Neural progenitor cell (in vitro differentiated cells): ENCODE measurements around the gene ZCCHC8. TPM values are rescaled to one million over a fixed set of nuclear protein-coding genes. Genes with fewer than 3 reads are reported as not detected.
"Not testable (repeated sequence)": the region's sequence is repeated elsewhere in the genome, so short reads cannot be mapped to it uniquely, and the experiment has no call there.

ENCODE experiments used
- DNase-seq: peaks from one replicate; pipeline ENCODE4 v3.0.0-alpha.2; 2016; ENCODE audit warnings: low spot score
- H2AFZ ChIP-seq: fragments of 200-600 bp; sonication (generic); replicated peaks from 2 replicates; pipeline ENCODE4 v1.6.1; 2016; ENCODE audit warnings: antibody characterized with exemption
- H3F3A ChIP-seq: fragments of 200-600 bp; sonication (generic); 2 replicates; pipeline ENCODE4 v1.6.1; 2016; ENCODE audit warnings: antibody characterized with exemption, low read depth
- H3K27ac ChIP-seq: fragments of 200-600 bp; sonication (generic); 2 replicates; pipeline ENCODE4 v1.5.1; 2016; ENCODE audit warnings: mild to moderate bottlenecking
- H3K27me3 ChIP-seq: fragments of 200-600 bp; sonication (generic); 2 replicates; pipeline ENCODE4 v1.6.1; 2016; ENCODE audit warnings: mild to moderate bottlenecking, moderate library complexity
- H3K36me3 ChIP-seq: fragments of 200-600 bp; sonication (generic); 2 replicates; pipeline ENCODE4 v1.5.1; 2016
- H3K4me1 ChIP-seq: fragments of 200-600 bp; sonication (generic); 2 replicates; pipeline ENCODE4 v1.6.1; 2016; ENCODE audit warnings: mixed run types
- H3K4me2 ChIP-seq: fragments of 200-600 bp; sonication (generic); 2 replicates; pipeline ENCODE4 v1.6.1; 2016
- H3K4me3 ChIP-seq: fragments of 200-600 bp; sonication (generic); 2 replicates; pipeline ENCODE4 v1.5.1; 2016
- H3K79me2 ChIP-seq: fragments of 200-600 bp; sonication (generic); 2 replicates; pipeline ENCODE4 v1.6.1; 2016; ENCODE audit warnings: low read depth
- H3K9ac ChIP-seq: fragments of 200-600 bp; sonication (generic); 2 replicates; pipeline ENCODE4 v1.6.1; 2016
- H3K9me3 ChIP-seq: fragments of 200-600 bp; sonication (generic); 2 replicates; pipeline ENCODE4 v1.5.1; 2016; ENCODE audit warnings: low read depth
- H4K20me1 ChIP-seq: fragments of 200-600 bp; sonication (generic); 2 replicates; pipeline ENCODE4 v1.6.1; 2016; ENCODE audit warnings: low read depth
- H3K27ac Mint-ChIP-seq: 3 replicates; pipeline ENCODE4 v1.8.0; 2021; ENCODE audit warnings: mixed read lengths
- H3K27me3 Mint-ChIP-seq: 2 replicates; pipeline ENCODE4 v1.8.0; 2022; ENCODE audit warnings: low read depth, mild to moderate bottlenecking, inconsistent platforms, moderate library complexity, mixed read lengths; ENCODE audit not compliant: insufficient read depth
- H3K36me3 Mint-ChIP-seq: 3 replicates; pipeline ENCODE4 v1.8.0; 2021; ENCODE audit warnings: mixed read lengths
- H3K4me1 Mint-ChIP-seq: 3 replicates; pipeline ENCODE4 v1.8.0; 2021; ENCODE audit warnings: mixed read lengths
- H3K4me3 Mint-ChIP-seq: 3 replicates; pipeline ENCODE4 v1.8.0; 2021; ENCODE audit warnings: mild to moderate bottlenecking, moderate library complexity, mixed read lengths
- H3K9me3 Mint-ChIP-seq: 3 replicates; pipeline ENCODE4 v1.8.0; 2020; ENCODE audit warnings: mixed read lengths
- CTCF ChIP-seq: fragments of 200-600 bp; sonication (generic); IDR thresholded peaks from 2 replicates; pipeline ENCODE4 v1.5.1; 2017; ENCODE audit warnings: antibody characterized with exemption, mild to moderate bottlenecking
- EZH2 ChIP-seq: fragments of 200-600 bp; sonication (generic); IDR thresholded peaks from 2 replicates; pipeline ENCODE4 v1.6.1; 2017; ENCODE audit warnings: antibody characterized with exemption, mild to moderate bottlenecking, moderate library complexity
- EZH2phosphoT487 ChIP-seq: fragments of 200-600 bp; sonication (generic); IDR thresholded peaks from 2 replicates; pipeline ENCODE4 v1.6.1; 2017; ENCODE audit warnings: antibody characterized with exemption
- total RNA-seq: library from RNA; depleted of rRNA; stranded (reverse); fragments of >200 nt; gene quantifications from 2 replicates; pipeline ENCODE4 v1.2.3, GENCODE V29; 2015; ENCODE audit warnings: low replicate concordance

The ZCCHC8 gene
- total RNA-seq, 1 donor from 2014 or later: 49.1 TPM

DNA sequence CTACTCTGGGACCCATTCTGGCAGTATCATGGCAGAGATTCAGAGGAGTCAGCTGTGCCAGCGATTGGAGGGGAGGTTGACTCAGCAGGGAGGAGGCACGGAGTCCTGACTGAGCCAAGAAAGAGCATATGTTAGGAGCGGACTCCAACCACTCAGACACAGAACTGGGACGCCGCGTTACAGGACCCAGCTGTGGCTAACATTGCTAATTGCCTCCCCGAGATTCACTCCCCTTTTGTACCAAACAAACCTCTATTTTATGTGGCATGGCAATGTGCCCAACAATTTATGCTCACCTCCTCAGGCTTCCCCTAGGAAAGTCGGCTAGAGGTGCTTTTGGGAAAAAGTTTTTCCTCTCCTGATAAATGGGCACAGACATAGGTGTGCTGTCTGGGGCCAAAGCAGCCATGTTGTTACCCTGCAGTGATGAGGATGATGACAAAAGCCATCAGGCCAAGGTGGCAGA lies 63.0 kb downstream of the ZCCHC8 start:
- H3K27ac Mint-ChIP-seq: peak overlapping the region; percentile 6
- no peak overlapping the region for H3K4me3 Mint-ChIP-seq
- peak overlapping the region; percentile 15 for H2AFZ ChIP-seq
- peaks cover 2% of the 10 kb centered on the region for H3K27me3 Mint-ChIP-seq
- no peak overlapping the region for H3K4me2 ChIP-seq
- H3F3A ChIP-seq: no peaks in the 10 kb centered on the region
- TF ChIP-seq CTCF: no peak
- no peak for TF ChIP-seq EZH2phosphoT487
- TF ChIP-seq EZH2: no peak
- H3K4me1 Mint-ChIP-seq: no peaks in the 10 kb centered on the region
- no peaks in the 10 kb centered on the region for H3K79me2 ChIP-seq
- H3K9me3 Mint-ChIP-seq: no peaks in the 10 kb centered on the region
- no peaks in the 10 kb centered on the region for H3K36me3 ChIP-seq
- no peaks in the 10 kb centered on the region for H3K36me3 Mint-ChIP-seq
- no peaks in the 10 kb centered on the region for H3K27me3 ChIP-seq
- no peak overlapping the region for H3K9ac ChIP-seq
- no peaks in the 10 kb centered on the region for H4K20me1 ChIP-seq
- H3K4me3 ChIP-seq: no peak overlapping the region
- H3K9me3 ChIP-seq: no peaks in the 10 kb centered on the region
- DNase-seq: no peak
- no peak overlapping the region for H3K27ac ChIP-seq
- no peaks in the 10 kb centered on the region for H3K4me1 ChIP-seq

DNA sequence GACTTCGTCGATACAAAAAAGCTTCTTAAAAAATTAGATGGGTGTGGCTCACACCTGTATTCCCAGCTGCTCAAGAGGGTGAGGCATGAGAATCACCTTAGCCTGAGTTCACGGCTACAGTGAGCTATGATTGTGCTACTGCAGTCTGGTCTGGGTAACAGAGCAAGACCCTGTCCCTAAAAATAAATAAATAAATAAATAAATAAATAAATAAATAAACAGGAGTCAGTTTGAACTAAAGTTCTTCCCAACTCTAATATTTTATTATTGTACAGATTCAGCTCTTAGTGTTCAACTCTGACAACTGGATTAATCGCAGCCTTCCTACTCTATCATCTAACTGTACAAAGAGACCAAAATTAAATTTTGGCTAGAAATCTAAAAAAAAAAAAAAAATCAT lies 65.5 kb downstream of the ZCCHC8 start:
- H3K36me3 ChIP-seq: no peaks in the 10 kb centered on the region
- H3K9me3 Mint-ChIP-seq: no peaks in the 10 kb centered on the region
- H3K27me3 Mint-ChIP-seq: peaks cover 2% of the 10 kb centered on the region
- no peak overlapping the region for H3K27ac Mint-ChIP-seq
- H2AFZ ChIP-seq: no peak overlapping the region
- no peak overlapping the region for H3K27ac ChIP-seq
- TF ChIP-seq EZH2 (no peak), EZH2phosphoT487 (no peak), CTCF (no peak)
- no peaks in the 10 kb centered on the region for H3K27me3 ChIP-seq
- peaks cover 5% of the 10 kb centered on the region for H3K4me1 Mint-ChIP-seq
- H3K4me2 ChIP-seq: no peak overlapping the region
- H3K4me1 ChIP-seq: no peaks in the 10 kb centered on the region
- no peaks in the 10 kb centered on the region for H3K79me2 ChIP-seq
- DNase-seq: no peak
- H3K4me3 Mint-ChIP-seq: no peak overlapping the region
- no peaks in the 10 kb centered on the region for H3K36me3 Mint-ChIP-seq
- H3K9ac ChIP-seq: no peak overlapping the region
- no peaks in the 10 kb centered on the region for H3K9me3 ChIP-seq
- no peak overlapping the region for H3K4me3 ChIP-seq
- no peaks in the 10 kb centered on the region for H4K20me1 ChIP-seq
- no peaks in the 10 kb centered on the region for H3F3A ChIP-seq

DNA sequence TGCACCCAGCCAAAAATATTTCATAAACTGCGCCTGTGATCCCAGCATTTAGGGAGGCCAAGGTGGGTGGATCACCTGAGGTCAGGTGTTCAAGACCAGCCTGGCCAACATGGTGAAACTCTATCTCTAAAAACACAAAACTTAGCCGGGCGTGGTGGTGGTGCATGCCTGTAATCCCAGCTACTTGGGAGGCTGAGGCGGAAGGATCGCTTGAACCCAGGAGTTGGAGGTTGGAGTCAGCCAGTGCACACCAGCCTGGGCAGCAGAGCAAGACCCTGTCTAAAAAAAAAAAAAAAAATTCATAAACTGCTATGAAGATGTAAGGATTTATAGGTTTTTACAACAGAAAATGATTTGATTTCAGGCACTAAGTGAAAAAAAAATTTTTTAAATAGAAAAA lies 71.7 kb downstream of the ZCCHC8 start:
- H3K27me3 ChIP-seq, H3K4me3 Mint-ChIP-seq, H3K9me3 Mint-ChIP-seq, H4K20me1 ChIP-seq, H3K36me3 ChIP-seq, H3K4me1 ChIP-seq, DNase-seq, H3K9ac ChIP-seq, H3K36me3 Mint-ChIP-seq, H3K27ac Mint-ChIP-seq, H3F3A ChIP-seq, H2AFZ ChIP-seq, H3K4me3 ChIP-seq, H3K27me3 Mint-ChIP-seq, H3K27ac ChIP-seq, H3K4me1 Mint-ChIP-seq, H3K4me2 ChIP-seq, H3K9me3 ChIP-seq, H3K79me2 ChIP-seq: not testable (repeated sequence)

DNA sequence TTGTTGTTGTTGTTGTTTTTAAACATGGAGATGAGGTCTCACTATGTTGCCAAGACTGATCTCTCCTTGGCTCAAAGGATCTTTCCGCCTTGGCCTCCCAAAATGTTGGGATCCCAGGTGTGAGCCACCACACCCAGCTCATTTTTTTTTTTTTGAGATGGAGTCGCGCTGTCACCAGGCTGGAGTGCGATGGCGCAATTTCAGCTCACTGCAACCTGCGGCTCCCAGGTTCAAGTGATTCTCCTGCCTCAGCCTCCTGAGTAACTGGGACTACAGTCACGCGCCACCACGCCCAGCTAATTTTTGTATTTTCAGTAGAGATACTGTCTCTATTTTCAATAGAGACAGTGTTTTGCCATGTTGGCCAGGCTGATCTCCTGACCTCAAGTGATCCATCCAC lies 73.3 kb downstream of the ZCCHC8 start:
- Histone ChIP-seq H3K27me3 (no peaks in the 10 kb centered on the region), H3K4me2 (no peak overlapping the region), H3K79me2 (no peaks in the 10 kb centered on the region), H2AFZ (no peak overlapping the region), H3K36me3 (no peaks in the 10 kb centered on the region), H3K27ac (no peak overlapping the region), H3F3A (peaks cover 15% of the 10 kb centered on the region), H3K4me1 (peaks cover 6% of the 10 kb centered on the region), H4K20me1 (no peaks in the 10 kb centered on the region), H3K9me3 (no peaks in the 10 kb centered on the region), H3K9ac (no peak overlapping the region), H3K4me3 (no peak overlapping the region)
- Mint-ChIP-seq H3K27me3 (peaks cover 3% of the 10 kb centered on the region), H3K36me3 (no peaks in the 10 kb centered on the region), H3K4me3 (no peak overlapping the region), H3K27ac (peak overlapping the region; percentile 90), H3K9me3 (no peaks in the 10 kb centered on the region), H3K4me1 (peaks cover 19% of the 10 kb centered on the region)
- no peak for TF ChIP-seq EZH2
- TF ChIP-seq EZH2phosphoT487: no peak
- no peak for DNase-seq
